Heart left ventricle (tissue), 16 donors: ENCODE measurements around the gene PIK3C2B. TPM values are rescaled to one million over a fixed set of nuclear protein-coding genes. Genes with fewer than 3 reads are reported as not detected.

Experiments used
- ATAC-seq, 4 donors: fragments of 200-7000 bp; cut with Tn5 transposase; one replicate each; pipeline ENCODE4 v1.9.1; 2020 to 2022; ENCODE audit warnings: moderate library complexity in 4 of 4, mild to moderate bottlenecking in 3 of 4, moderate number of reproducible peaks in 1 of 4
- DNase-seq, 5 donors: peaks; one replicate each; pipeline ENCODE4 v3.0.0-alpha.2; 2020
- H3K27ac ChIP-seq, 12 donors: fragments of 200-600 bp; sonication (generic) in 4 of 12; one replicate each; pipeline versions ENCODE4 v1.5.0 to v1.8.0; 2016 to 2022; ENCODE audit warnings: mild to moderate bottlenecking in 2 of 12
- H3K27me3 ChIP-seq, 9 donors: fragments of 200-600 bp; sonication (generic) in 2 of 9; one replicate each; pipeline versions ENCODE4 v1.5.1 to v1.8.0; 2016 to 2022; ENCODE audit warnings: mild to moderate bottlenecking in 3 of 9
- H3K36me3 ChIP-seq, 9 donors: fragments of 200-600 bp; sonication (generic) in 2 of 9; one replicate each; pipeline versions ENCODE4 v1.5.0 to v1.8.0; 2018 to 2022; ENCODE audit warnings: mild to moderate bottlenecking in 2 of 9
- H3K4me1 ChIP-seq, 12 donors: fragments of 200-600 bp; sonication (generic) in 4 of 12; one replicate each; pipeline versions ENCODE4 v1.5.0 to v1.8.0; 2016 to 2022; ENCODE audit warnings: mild to moderate bottlenecking in 3 of 12
- H3K4me3 ChIP-seq, 12 donors: fragments of 200-600 bp; sonication (generic) in 4 of 12; one replicate each; pipeline versions ENCODE4 v1.5.0 to v1.8.0; 2017 to 2022; ENCODE audit warnings: mild to moderate bottlenecking in 9 of 12, moderate library complexity in 4 of 12
- H3K9me3 ChIP-seq, 12 donors: fragments of 200-600 bp; sonication (generic) in 4 of 12; one replicate each; pipeline versions ENCODE4 v1.5.0 to v1.8.0; 2016 to 2022; ENCODE audit warnings: mild to moderate bottlenecking in 1 of 12
- CTCF ChIP-seq, 12 donors: fragments of 200-600 bp; sonication (generic) in 4 of 12; IDR thresholded peaks; one replicate each; pipeline versions ENCODE4 v1.5.0 to v1.8.0; 2018 to 2022; ENCODE audit warnings: antibody characterized with exemption in 12 of 12, mild to moderate bottlenecking in 5 of 12
- POLR2A ChIP-seq, 2 donors: fragments of 450-650 bp; IDR thresholded peaks; one replicate each; pipeline ENCODE4 v1.6.1; 2017; ENCODE audit warnings: antibody characterized with exemption in 2 of 2, mild to moderate bottlenecking in 2 of 2, moderate library complexity in 2 of 2
- WGBS, 4 donors: extraction: QIAGEN DNeasy Blood & Tissue Kit in 2 of 4; methylation state at CpG; one replicate each; pipeline versions ENCODE4 v1.1.5 to v1.1.7; 2013 to 2018; 5-methylcytosine and 5-hydroxymethylcytosine counted together
- intact Hi-C, 10 donors: fragments of 100-400 bp; cut with DNase I; formaldehyde crosslinking; loops; one replicate each; pipeline versions ENCODE4 v1.11.1 to v1.14.2; 2022
- polyA plus RNA-seq, 2 donors: library from polyadenylated mRNA; stranded (reverse); fragments of 200-250 nt; gene quantifications; one replicate each; pipeline ENCODE4 v1.2.3, GENCODE V29; 2013
- total RNA-seq, 9 donors: library from RNA; depleted of rRNA in 2 of 9; stranded (reverse); fragments of >200 nt in 2 of 9; fragmentation: NEBNext Ultra II Directional in 3 of 9; extraction: Animal tissue kit (Norgen Biotek cat#: 25700) in 3 of 9; gene quantifications; one replicate each; pipeline versions ENCODE4 v1.1.0 to v1.2.4, GENCODE V29; 2016 to 2023
- donor health status: ischemic (EF 13 %, LVEDD 7.1; RV severe dilation, severe dysfunction).
- donor health status: healthy with polysubstance abuse.
- donor health status: DM: no; HTN: yes; CAD: no.
- donor health status: DM: no; HTN: no; CAD: no.
- donor health status: ischemic (EF 25% LVEDD 6.9; RV normal size, moderate dysfunction).
- donor health status: ischemic (EF 25% LVEDD 5.7; RV mildly dilated, moderate dysfunction).
- donor health status: healthy.
- donor health status: DM: yes; HTN: yes; CAD: no.
- donor health status: ischemic (EF 35%, LVEDD 5.7; RV mildly dilated, moderate dysfunction).
- donor health status: nonischemic (EF 11% LVEDD 7.7; RV severe dilation, severe dysfunction).
- donor health status: DM: yes; HTN: yes; CAD: no.
- donor health status: PGD.
- donor health status: ischemic (EF 29% LVEDD 5.4; RV normal size, mild dysfunction).
- donor health status: nonischemic (EF 23%, LVEDD 6.1; RV moderate dilation, normal function).

The PIK3C2B gene
- total and polyA plus RNA-seq, 11 donors, result 9.2 to 42.5 (median 16.0) TPM

DNA sequence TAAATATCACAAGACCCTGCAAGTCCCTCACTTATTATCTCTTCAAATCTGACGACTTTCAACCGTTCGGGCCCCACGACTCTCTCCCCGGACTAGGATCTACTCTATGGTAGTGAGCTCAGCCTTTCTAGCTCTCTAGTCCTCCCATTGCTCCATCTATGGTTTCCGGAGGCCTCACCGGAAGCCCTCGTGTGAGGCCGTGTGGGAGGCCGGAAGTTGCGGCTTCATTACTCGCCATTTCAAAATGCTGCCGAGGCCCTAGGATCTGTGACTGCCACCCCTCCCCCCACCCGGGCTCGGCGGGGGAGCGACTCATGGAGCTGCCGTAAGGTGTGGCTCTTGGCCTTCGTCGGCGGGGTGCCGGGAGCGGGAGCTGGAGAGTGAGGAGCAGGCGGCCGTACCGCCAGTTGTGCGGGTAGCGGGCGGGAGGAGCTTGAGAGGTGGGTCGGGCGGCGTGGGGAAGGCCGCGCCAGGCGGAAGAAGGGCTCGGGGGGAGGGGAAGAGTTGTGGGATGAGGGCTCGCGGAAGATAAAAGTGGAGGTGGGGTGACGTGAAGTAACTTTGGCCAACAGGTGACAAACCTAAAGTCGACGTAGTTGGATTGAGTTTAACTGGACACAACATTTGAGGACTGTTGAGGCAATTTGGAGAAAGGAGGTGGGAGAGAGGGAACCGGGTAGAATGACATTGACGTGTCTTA lies 21.7 kb upstream of the PIK3C2B start, which contains the start of gene MDM4:
Gene MDM4, plus strand, starts transcription at position 227 of the 700 bp plus-strand sequence. CDS start 9,113 bp downstream, outside the sequence.
- intact Hi-C loops, result no loop called here
- 0 to 1% (median 1%) methylated on average over 35 to 43 of the region's 43 CpGs for WGBS, 4 donors

DNA sequence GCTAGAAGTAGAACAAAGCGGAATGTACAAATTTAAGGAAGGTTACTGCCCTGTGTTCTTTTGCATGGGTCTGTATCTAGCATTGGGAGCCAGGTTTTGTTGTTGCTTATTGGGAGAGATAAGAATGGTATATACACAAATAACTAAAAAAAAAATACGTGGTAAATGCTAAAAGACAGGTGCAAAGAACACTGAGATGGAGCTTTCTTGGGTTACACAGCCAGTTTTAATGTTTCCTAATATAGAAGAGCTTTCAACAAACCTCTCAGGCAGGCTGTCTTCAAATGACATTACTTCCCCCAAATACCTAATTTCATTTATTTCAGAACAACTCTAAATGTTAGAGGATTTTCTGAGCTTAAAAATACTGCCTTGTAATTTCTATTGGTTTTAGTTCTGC lies 20.2 kb upstream of the PIK3C2B start:
- H3K27ac ChIP-seq, result no peak overlapping the region
- WGBS, 4 donors, result 69 to 75% (median 75%) methylated on average over 2 of the region's 2 CpGs
- peaks cover 0 to 16% (median 11%) of the 10 kb centered on the region in 9 donors for H3K36me3 ChIP-seq
- H3K9me3 ChIP-seq, result no peaks in the 10 kb centered on the region
- H3K4me3 ChIP-seq, result no peak overlapping the region
- TF ChIP-seq POLR2A (IDR thresholded peaks at IDR 0.05), result no peak
- no peak for TF ChIP-seq CTCF (IDR thresholded peaks at IDR 0.05)
- ATAC-seq, result no peak
- H3K27me3 ChIP-seq, result no peaks in the 10 kb centered on the region
- peaks cover 3 to 66% (median 24%) of the 10 kb centered on the region in 12 donors for H3K4me1 ChIP-seq
- intact Hi-C loops, result no loop called here
- no peak for DNase-seq

More for the DNA sequence above, 21.7 kb upstream of the PIK3C2B start, which contains the start of gene MDM4:
- peak; percentile 90 to 95 (median 92) for DNase-seq
- no peak for TF ChIP-seq CTCF (IDR thresholded peaks at IDR 0.05)
- peak in 1 of 2 donors; percentile 54 for TF ChIP-seq POLR2A (IDR thresholded peaks at IDR 0.05)
- peak within 1 kb of the TSS; percentile 81 to 98 (median 93) for H3K27ac ChIP-seq
- peaks cover 0 to 16% (median 11%) of the 10 kb centered on the region in 9 donors for H3K36me3 ChIP-seq
- H3K4me3 ChIP-seq, result peak within 1 kb of the TSS; percentile 53 to 95 (median 76)
- peak; percentile 97 to 99 (median 98) for ATAC-seq
- H3K4me1 ChIP-seq, result peaks cover 3 to 81% (median 35%) of the 10 kb centered on the region in 12 donors
- H3K9me3 ChIP-seq, result no peaks in the 10 kb centered on the region
- no peaks in the 10 kb centered on the region for H3K27me3 ChIP-seq

DNA sequence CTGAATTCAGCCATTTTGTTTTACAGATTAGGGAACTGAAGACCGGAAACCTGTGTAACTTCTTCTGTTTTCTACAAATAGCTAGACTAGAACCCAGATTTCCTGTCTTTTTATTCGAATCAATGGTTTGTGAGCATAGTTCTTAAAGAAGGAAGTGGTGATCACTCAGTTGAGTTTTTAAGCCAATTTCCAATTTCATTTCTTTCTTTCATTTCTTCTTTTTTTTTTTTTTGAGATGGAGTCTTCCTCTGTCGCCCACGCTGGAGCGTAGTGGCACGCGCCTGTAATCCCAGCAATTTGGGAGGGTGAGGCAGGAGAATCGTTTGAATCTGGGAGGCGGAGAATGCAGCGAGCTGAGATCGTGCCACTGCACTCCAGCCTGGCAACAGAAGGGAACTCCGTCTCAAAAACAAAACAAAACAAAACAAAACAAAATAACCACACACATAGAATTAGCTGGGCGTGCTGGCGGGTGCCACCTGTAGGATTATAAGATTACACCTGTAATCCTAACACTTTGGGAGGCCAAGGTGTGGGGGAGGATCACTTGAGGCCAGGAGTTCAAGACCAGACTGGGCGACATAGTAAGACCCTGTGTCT lies 18.6 kb upstream of the PIK3C2B start:
- WGBS, 4 donors, result 56 to 71% (median 63%) methylated on average over 15 of the region's 15 CpGs
- H3K36me3 ChIP-seq, result peaks cover 0 to 8% (median 4%) of the 10 kb centered on the region in 9 donors
- H3K27ac ChIP-seq, result peak overlapping the region in 6 of 12 donors; percentile 14 to 91 (median 42)
- H3K4me3 ChIP-seq, result peak overlapping the region in 2 of 12 donors; percentile 16 to 43
- no peaks in the 10 kb centered on the region for H3K9me3 ChIP-seq
- H3K27me3 ChIP-seq, result no peaks in the 10 kb centered on the region
- peak in 1 of 12 donors; percentile 1 for TF ChIP-seq CTCF (IDR thresholded peaks at IDR 0.05)
- no peak for TF ChIP-seq POLR2A (IDR thresholded peaks at IDR 0.05)
- DNase-seq (peak in 1 of 5 donors; percentile 49), ATAC-seq (no peak)
- peaks cover under 1 to 53% (median 13%) of the 10 kb centered on the region in 12 donors for H3K4me1 ChIP-seq
- intact Hi-C loops, result no loop called here

GRCh38 chr1:204511366-204511765 lies 16.8 kb upstream of the PIK3C2B start:
- peaks cover 0 to 50% (median 4%) of the 10 kb centered on the region in 12 donors for H3K4me1 ChIP-seq
- H3K27me3 ChIP-seq, result no peaks in the 10 kb centered on the region
- no peak overlapping the region for H3K4me3 ChIP-seq
- intact Hi-C loops, result no loop called here
- no peaks in the 10 kb centered on the region for H3K9me3 ChIP-seq
- H3K27ac ChIP-seq, result no peak overlapping the region
- no peak for ATAC-seq
- no peak for DNase-seq
- no peak for TF ChIP-seq CTCF (IDR thresholded peaks at IDR 0.05)
- TF ChIP-seq POLR2A (IDR thresholded peaks at IDR 0.05), result no peak
- no peaks in the 10 kb centered on the region for H3K36me3 ChIP-seq
